B cell (primary cell): ENCODE measurements around the gene PPP3CA. TPM values are rescaled to one million over a fixed set of nuclear protein-coding genes. Genes with fewer than 3 reads are reported as not detected.

Source experiments
- ATAC-seq: fragments of 200-7000 bp; cut with Tn5 transposase; one replicate; pipeline ENCODE4 v1.10.0; 2021; ENCODE audit warnings: low read depth, mild to moderate bottlenecking, moderate number of reproducible peaks, moderate library complexity
- CTCF ChIA-PET: fragments of 350-600 bp; sonication (Branson Sonifier 250); formaldehyde crosslinking; loops from one replicate; lab custom pipeline; 2021; ENCODE audit warnings: antibody characterized with exemption, inconsistent platforms; lab: Charles Lee
- POLR2A ChIA-PET: fragments of 350-600 bp; sonication (Branson Sonifier 250); formaldehyde crosslinking; loops from one replicate; lab custom pipeline; 2021; ENCODE audit warnings: antibody characterized with exemption; lab: Charles Lee
- DNase-seq: peaks from one replicate; pipeline ENCODE4 v3.0.0; 2013
- H2AFZ ChIP-seq: 2 replicates; pipeline ENCODE4 v1.6.1; 2012; ENCODE audit warnings: mild to moderate bottlenecking, low read depth, low read length; ENCODE audit not compliant: insufficient read depth, poor library complexity, severe bottlenecking
- H3K27ac ChIP-seq, 2 donors: 1 replicate in 1 of 2; 2 replicates in 1 of 2; pipeline ENCODE4 v1.5.1; 2012 to 2013; ENCODE audit warnings: low read length in 2 of 2, mild to moderate bottlenecking in 2 of 2, moderate library complexity in 1 of 2
- H3K27me3 ChIP-seq, 4 experiments: fragments of 200-600 bp in 1 of 4; sonication (generic) in 1 of 4; replicated peaks in 1 of 4; 1 replicate in 2 of 4; 2 replicates in 2 of 4; pipeline versions ENCODE4 v1.6.1 to v1.7.0; 2013 to 2016; ENCODE audit warnings: low read length in 3 of 4, mild to moderate bottlenecking in 2 of 4, mixed read lengths in 1 of 4, moderate library complexity in 1 of 4; ENCODE audit not compliant: insufficient read depth in 4 of 4, control insufficient read depth in 3 of 4; ENCODE audit errors: control extremely low read depth in 1 of 4
- H3K36me3 ChIP-seq, 2 experiments: replicated peaks in 1 of 2; 1 replicate in 1 of 2; 2 replicates in 1 of 2; pipeline versions ENCODE4 v1.6.1 to v1.7.1; 2013; ENCODE audit warnings: low read length in 1 of 2; ENCODE audit not compliant: insufficient read depth in 2 of 2, control insufficient read depth in 1 of 2; ENCODE audit errors: control extremely low read depth in 1 of 2, extremely low read depth in 1 of 2
- H3K4me1 ChIP-seq, 2 donors: fragments of 200-600 bp in 1 of 2; sonication (generic) in 1 of 2; 1 replicate in 1 of 2; 2 replicates in 1 of 2; pipeline versions ENCODE4 v1.5.1 to v1.6.1; 2013 to 2017; ENCODE audit warnings: low read length in 2 of 2; ENCODE audit not compliant: control insufficient read depth in 2 of 2, insufficient read depth in 2 of 2
- H3K4me2 ChIP-seq: replicated peaks from 2 replicates; pipeline ENCODE3; 2012; ENCODE audit warnings: mild to moderate bottlenecking, low read depth, low read length; ENCODE audit not compliant: poor library complexity, severe bottlenecking
- H3K4me3 ChIP-seq, 5 experiments: fragments of 200-600 bp in 1 of 5; sonication (generic) in 1 of 5; 1 replicate in 3 of 5; 2 replicates in 2 of 5; pipeline versions ENCODE4 v1.5.1 to v1.7.0; 2011 to 2016; ENCODE audit warnings: low read length in 4 of 5, mild to moderate bottlenecking in 4 of 5, low read depth in 2 of 5, control low read depth in 1 of 5, moderate library complexity in 1 of 5; ENCODE audit not compliant: insufficient read depth in 1 of 5; ENCODE audit errors: control extremely low read depth in 1 of 5, extremely low read depth in 1 of 5
- H3K79me2 ChIP-seq: fragments of 200-600 bp; sonication (generic); one replicate; pipeline ENCODE4 v1.6.0; 2016; ENCODE audit warnings: low read length; ENCODE audit not compliant: control insufficient read depth, insufficient read depth
- H3K9ac ChIP-seq: fragments of 200-600 bp; sonication (generic); 2 replicates; pipeline ENCODE4 v1.6.1; 2017; ENCODE audit warnings: mild to moderate bottlenecking, low read length, moderate library complexity
- H3K9me3 ChIP-seq, 3 donors: one replicate each; pipeline versions ENCODE4 v1.6.1 to v1.7.1; 2013; ENCODE audit warnings: low read length in 2 of 3; ENCODE audit not compliant: control insufficient read depth in 2 of 3, insufficient read depth in 1 of 3; ENCODE audit errors: control extremely low read depth in 1 of 3
- H4K20me1 ChIP-seq: 2 replicates; pipeline ENCODE4 v1.6.0; 2012; ENCODE audit warnings: mild to moderate bottlenecking, low read length; ENCODE audit not compliant: insufficient read depth, control insufficient read depth, poor library complexity, severe bottlenecking
- H3K27ac Mint-ChIP-seq: one replicate; pipeline ENCODE4 v1.8.0; 2021; ENCODE audit warnings: mixed read lengths
- H3K27me3 Mint-ChIP-seq: one replicate; pipeline ENCODE4 v1.8.0; 2021; ENCODE audit warnings: mixed read lengths
- H3K4me1 Mint-ChIP-seq: one replicate; pipeline ENCODE4 v1.8.0; 2021; ENCODE audit warnings: mixed read lengths
- H3K4me3 Mint-ChIP-seq: one replicate; pipeline ENCODE4 v1.8.0; 2021; ENCODE audit warnings: mixed read lengths
- H3K9me3 Mint-ChIP-seq: one replicate; pipeline ENCODE4 v1.8.0; 2022; ENCODE audit warnings: mixed read lengths; ENCODE audit not compliant: insufficient read depth
- CTCF ChIP-seq: fragments of 200-600 bp; IDR thresholded peaks from one replicate; pipeline ENCODE4 v1.8.0; 2022; ENCODE audit warnings: antibody characterized with exemption, mild to moderate bottlenecking
- EZH2 ChIP-seq: IDR thresholded peaks from 2 replicates; pipeline ENCODE4 v1.6.1; 2012; ENCODE audit warnings: borderline replicate concordance, low read depth, mild to moderate bottlenecking, moderate library complexity, low read length; ENCODE audit not compliant: insufficient read depth, poor library complexity, severe bottlenecking
- WGBS: methylation state at CpG from one replicate; pipeline ENCODE4 v1.1.5; 2013; ENCODE audit warnings: missing lambda C conversion rate; ENCODE audit not compliant: insufficient coverage; 5-methylcytosine and 5-hydroxymethylcytosine counted together
- intact Hi-C: fragments of 100-400 bp; cut with micrococcal nuclease; formaldehyde crosslinking; loops from one replicate; pipeline ENCODE4 v1.10.0; 2022
- polyA plus RNA-seq: library from polyadenylated mRNA; depleted of rRNA; stranded (reverse); fragments of >200 nt; gene quantifications from 2 replicates; pipeline ENCODE4 v1.2.3, GENCODE V29; 2012
- total RNA-seq, 2 donors: library from RNA; stranded (reverse); fragments of 120-200 nt in 1 of 2; gene quantifications; 1 replicate in 1 of 2; 2 replicates in 1 of 2; pipeline versions ENCODE4 v1.2.3 to v1.2.4, GENCODE V29; 2013 to 2022

PPP3CA gene
- total and polyA plus RNA-seq, 2 donors (not counting 1 experiment from before 2014, with no cell fraction given) = 14.3 to 85.1 TPM

- Histone ChIP-seq H3K27ac (peak overlapping the region in 1 of 2 donors; percentile 20), H3K4me1 (peaks cover 21 to 31% of the 10 kb centered on the region in 2 donors), H3K9ac (no peak overlapping the region), H3K79me2 (peaks cover 57% of the 10 kb centered on the region), H2AFZ (no peak overlapping the region), H3K9me3 (no peaks in the 10 kb centered on the region), H3K27me3 (no peaks in the 10 kb centered on the region), H3K36me3 (peaks cover 4% of the 10 kb centered on the region in 2 experiments), H3K4me2 (no peak overlapping the region), H4K20me1 (peaks cover 10% of the 10 kb centered on the region), H3K4me3 (no peak overlapping the region)
- Mint-ChIP-seq H3K9me3 (no peaks in the 10 kb centered on the region), H3K4me1 (peaks cover 67% of the 10 kb centered on the region), H3K4me3 (no peak overlapping the region), H3K27ac (peak overlapping the region; percentile 56), H3K27me3 (no peaks in the 10 kb centered on the region)
- ATAC-seq = no peak
- 88% methylated on average over 3 of the region's 6 CpGs for WGBS
- TF ChIP-seq EZH2 (no peak), CTCF (no peak)
- no peak for DNase-seq
- CTCF ChIA-PET = no interaction called here
- POLR2A ChIA-PET = no interaction called here
- intact Hi-C loops = no loop called here
These were observed 190.6 kb downstream of the PPP3CA start for GRCh38 chr4:101156619-101157310.

- Histone ChIP-seq H3K27ac (peak overlapping the region in 1 of 2 donors; percentile 9), H3K4me3 (no peak overlapping the region), H3K36me3 (peaks cover 4% of the 10 kb centered on the region in 2 experiments), H3K27me3 (no peaks in the 10 kb centered on the region), H3K9me3 (no peaks in the 10 kb centered on the region), H3K4me1 (peaks cover 26 to 31% of the 10 kb centered on the region in 2 donors), H3K79me2 (peaks cover 65% of the 10 kb centered on the region), H4K20me1 (peaks cover 10% of the 10 kb centered on the region), H2AFZ (no peak overlapping the region), H3K4me2 (no peak overlapping the region), H3K9ac (no peak overlapping the region)
- no peak for TF ChIP-seq CTCF
- no peak for TF ChIP-seq EZH2
- POLR2A ChIA-PET = no interaction called here
- DNase-seq (no peak), ATAC-seq (no peak)
- Mint-ChIP-seq H3K27me3 (no peaks in the 10 kb centered on the region), H3K9me3 (no peaks in the 10 kb centered on the region), H3K4me1 (peaks cover 66% of the 10 kb centered on the region), H3K27ac (peak overlapping the region; percentile 60), H3K4me3 (no peak overlapping the region)
- intact Hi-C loops = no loop called here
- WGBS = no CpG with 5 or more reads among the region's 1 CpG
- CTCF ChIA-PET = no interaction called here
These were observed 191.4 kb downstream of the PPP3CA start for GRCh38 chr4:101155945-101156344.
